Measurements from ENCODE around the gene USP2. TPM values are rescaled to one million over a fixed set of nuclear protein-coding genes. Genes with fewer than 3 reads are reported as not detected.

The USP2 gene
- total RNA-seq, 1 experiment from 2014 or later: 5.7 TPM

DNA sequence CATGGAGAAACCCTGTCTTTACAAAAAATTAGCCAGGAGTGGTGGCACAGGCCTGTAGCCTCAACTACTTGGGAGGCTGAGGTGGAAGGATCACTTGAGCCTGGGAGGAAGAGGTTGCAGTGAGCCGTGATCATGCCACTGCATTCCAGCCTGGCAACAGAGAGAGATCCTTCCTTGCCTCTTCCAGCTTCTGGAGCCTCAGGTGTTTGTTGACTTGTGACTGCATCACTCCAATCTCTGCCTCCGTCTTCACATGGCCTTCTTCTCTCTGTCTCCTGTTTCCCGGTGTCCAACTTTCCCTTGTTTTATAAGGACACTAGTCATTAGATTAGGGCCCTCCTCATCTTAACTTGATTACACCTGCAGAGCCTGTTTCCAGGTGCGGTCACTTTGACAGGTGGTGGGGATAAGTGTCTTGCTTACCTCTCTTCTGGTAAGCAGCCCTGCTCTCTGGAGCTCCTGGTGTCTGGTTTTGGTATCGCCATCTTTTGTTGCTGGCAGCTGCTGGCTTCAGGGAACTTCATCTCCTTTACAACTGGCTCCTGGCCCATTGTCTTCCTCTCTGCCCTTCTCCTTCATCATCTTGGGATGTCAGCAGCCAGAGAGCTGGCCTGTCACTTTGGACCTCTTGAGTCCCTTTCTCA is 8.2 kb upstream of the USP2 start:
- H4K20me1 ChIP-seq (ENCODE audit: control insufficient read depth, insufficient read depth, insufficient read length): no peaks in the 10 kb centered on the region
- no peak overlapping the region for H3K14ac ChIP-seq (ENCODE audit: insufficient read depth, low read length)
- no peaks in the 10 kb centered on the region for H3K27me3 ChIP-seq (ENCODE audit: insufficient read depth, low read length)
- H3K9me3 Mint-ChIP-seq: no peaks in the 10 kb centered on the region
- no peak overlapping the region for H2AFZ ChIP-seq (ENCODE audit: low read length)
- H2BK5ac ChIP-seq (ENCODE audit: insufficient read length, low read length): no peak overlapping the region
- no peak overlapping the region for H4K91ac ChIP-seq (ENCODE audit: insufficient read length, low read depth, low read length)
- no peak overlapping the region for H3K4me2 ChIP-seq (ENCODE audit: insufficient read depth, insufficient read length, low read length)
- H3K27ac Mint-ChIP-seq: no peak overlapping the region
- no peaks in the 10 kb centered on the region for H3K9me3 ChIP-seq (ENCODE audit: control insufficient read depth, low read depth, low read length)
- no peaks in the 10 kb centered on the region for H3K36me3 Mint-ChIP-seq (ENCODE audit: insufficient read depth in 1 of 3, low read depth in 3 of 3)
- no peak overlapping the region for H3K9ac ChIP-seq (ENCODE audit: extremely low read depth, insufficient read length, low read length)
- no peak overlapping the region for H2BK15ac ChIP-seq (ENCODE audit: low read depth, low read length)
- no peak overlapping the region for H3K18ac ChIP-seq (ENCODE audit: insufficient read length, low read depth, low read length)
- H2BK12ac ChIP-seq (ENCODE audit: insufficient read length, low read depth, low read length): no peak overlapping the region
- no peak overlapping the region for H3K23ac ChIP-seq (ENCODE audit: insufficient read length, low read depth, low read length)
- H2AK5ac ChIP-seq (ENCODE audit: insufficient read length, low read length): no peak overlapping the region
- no CpG with 5 or more reads among the region's 5 CpGs for WGBS (ENCODE audit: extremely low coverage, insufficient read length, low lambda C conversion rate)
- H3K79me1 ChIP-seq (ENCODE audit: insufficient read depth, low read depth, low read length, poor library complexity, severe bottlenecking): no peaks in the 10 kb centered on the region
- H3K79me2 ChIP-seq (ENCODE audit: insufficient read depth, low read length): no peaks in the 10 kb centered on the region
- H3T11ph ChIP-seq (ENCODE audit: low read length): no peak overlapping the region
- H2BK20ac ChIP-seq (ENCODE audit: low read depth, low read length, poor library complexity, severe bottlenecking): no peak overlapping the region
- TF ChIP-seq, protein P1, sequence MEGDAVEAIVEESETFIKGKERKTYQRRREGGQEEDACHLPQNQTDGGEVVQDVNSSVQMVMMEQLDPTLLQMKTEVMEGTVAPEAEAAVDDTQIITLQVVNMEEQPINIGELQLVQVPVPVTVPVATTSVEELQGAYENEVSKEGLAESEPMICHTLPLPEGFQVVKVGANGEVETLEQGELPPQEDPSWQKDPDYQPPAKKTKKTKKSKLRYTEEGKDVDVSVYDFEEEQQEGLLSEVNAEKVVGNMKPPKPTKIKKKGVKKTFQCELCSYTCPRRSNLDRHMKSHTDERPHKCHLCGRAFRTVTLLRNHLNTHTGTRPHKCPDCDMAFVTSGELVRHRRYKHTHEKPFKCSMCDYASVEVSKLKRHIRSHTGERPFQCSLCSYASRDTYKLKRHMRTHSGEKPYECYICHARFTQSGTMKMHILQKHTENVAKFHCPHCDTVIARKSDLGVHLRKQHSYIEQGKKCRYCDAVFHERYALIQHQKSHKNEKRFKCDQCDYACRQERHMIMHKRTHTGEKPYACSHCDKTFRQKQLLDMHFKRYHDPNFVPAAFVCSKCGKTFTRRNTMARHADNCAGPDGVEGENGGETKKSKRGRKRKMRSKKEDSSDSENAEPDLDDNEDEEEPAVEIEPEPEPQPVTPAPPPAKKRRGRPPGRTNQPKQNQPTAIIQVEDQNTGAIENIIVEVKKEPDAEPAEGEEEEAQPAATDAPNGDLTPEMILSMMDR (conservative IDR thresholded peaks at IDR 0.05): peak; percentile 75
- no peak overlapping the region for H3K27ac ChIP-seq (ENCODE audit: insufficient read length, low read depth, low read length)
- no peaks in the 10 kb centered on the region for H3K23me2 ChIP-seq (ENCODE audit: insufficient read length, low read depth, low read length, poor library complexity, severe bottlenecking)
- H3K27me3 Mint-ChIP-seq (ENCODE audit: low read depth): no peaks in the 10 kb centered on the region
- no peak overlapping the region for H3K4me3 Mint-ChIP-seq
- no peak overlapping the region for H4K8ac ChIP-seq (replicated peaks; ENCODE audit: insufficient read length, low read depth, low read length)
- H3K4me1 ChIP-seq (ENCODE audit: insufficient read depth, low read length): no peaks in the 10 kb centered on the region
- no peak overlapping the region for H2BK120ac ChIP-seq (ENCODE audit: low read depth, low read length, poor library complexity, severe bottlenecking)
- DNase-seq: peak; percentile 81
- no peak overlapping the region for H3K56ac ChIP-seq (ENCODE audit: insufficient read length, low read depth, low read length)
- H3K4me1 Mint-ChIP-seq: peaks cover 4 to 8% of the 10 kb centered on the region in 2 experiments
- H3K4ac ChIP-seq (ENCODE audit: low read depth, low read length): no peak overlapping the region
- H4K5ac ChIP-seq (ENCODE audit: insufficient read length, low read depth, low read length): no peak overlapping the region
